Measurements from ENCODE around the gene KCTD21.
A peak's percentile ranks its signal among the peaks of the same experiment; 100 is the strongest.

KCTD21 gene

DNA sequence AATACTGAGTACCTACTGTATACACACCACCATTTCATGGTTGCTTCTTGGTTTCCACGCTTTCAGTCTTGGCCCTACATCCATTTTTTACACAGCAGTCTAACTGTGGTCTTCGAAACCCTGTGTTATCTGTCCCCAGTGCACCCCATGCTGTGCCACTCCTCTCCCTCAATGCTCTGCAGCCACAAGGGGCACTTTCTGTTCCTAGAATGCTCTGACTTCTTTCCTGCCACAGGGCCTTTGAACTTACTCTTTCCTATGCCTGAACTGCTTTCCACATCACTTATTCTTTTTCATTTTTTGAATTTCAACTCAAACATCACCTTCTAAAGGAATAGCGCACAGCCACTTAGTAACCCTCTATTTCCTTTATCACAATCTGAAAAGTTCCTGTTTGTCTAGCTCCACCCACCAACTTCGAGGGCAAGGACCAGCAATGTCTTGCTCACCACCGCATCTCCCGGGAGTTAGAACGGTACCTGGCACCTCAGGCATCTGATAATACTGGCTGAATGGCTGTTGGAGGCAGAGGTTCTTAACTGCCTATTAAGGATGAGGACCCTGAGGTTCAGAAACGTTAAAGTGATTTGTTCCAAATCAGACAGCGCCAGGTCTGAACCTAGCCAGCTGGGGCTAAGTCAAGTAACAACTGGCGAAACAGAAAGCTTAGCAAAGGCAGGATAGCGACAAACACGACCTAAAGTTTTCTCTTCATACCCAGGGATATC, 49.6 kb downstream of the KCTD21 start:
- peak; percentile 35 for DNase-seq

DNA sequence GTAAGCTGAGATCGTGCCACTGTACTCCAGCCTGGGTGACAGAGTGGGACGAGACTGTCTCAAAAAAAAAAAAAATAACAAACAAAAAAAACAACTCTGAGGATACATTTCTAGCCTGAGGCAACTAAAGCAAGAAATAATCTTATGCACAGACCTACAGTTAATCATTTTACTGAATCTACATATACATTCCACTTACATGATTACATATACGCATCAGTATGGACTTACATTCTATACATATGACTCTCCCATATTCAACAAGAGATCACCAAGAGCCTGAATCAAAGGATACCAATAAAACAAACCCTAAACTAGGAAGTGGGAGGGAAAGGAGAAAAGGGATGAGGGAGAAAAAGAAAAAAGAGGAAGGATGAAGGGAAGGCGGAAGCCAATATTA, 50.1 kb downstream of the KCTD21 start:
- DNase-seq = no peak

- no peak for DNase-seq
Observed at GRCh38 chr11:78132475-78132874, 56.0 kb downstream of the KCTD21 start.

GRCh38 chr11:78131956-78132355, 56.5 kb downstream of the KCTD21 start:
- DNase-seq = no peak

- DNase-seq = no peak
Observed at GRCh38 chr11:78127403-78127802, 61.0 kb downstream of the KCTD21 start.

All from CD4-positive, alpha-beta T cell treated with Interleukin-17A for 1 hour (primary cell).